GM18868 (cell line): ENCODE measurements around the gene STK38L.

Experiments
- ATAC-seq: cut with Tn5 transposase; IDR thresholded peaks from one replicate; pipeline ENCODE4 v1.9.1; 2021; ENCODE audit warnings: mild to moderate bottlenecking, moderate library complexity; ENCODE audit not compliant: unreplicated experiment

Gene STK38L

DNA sequence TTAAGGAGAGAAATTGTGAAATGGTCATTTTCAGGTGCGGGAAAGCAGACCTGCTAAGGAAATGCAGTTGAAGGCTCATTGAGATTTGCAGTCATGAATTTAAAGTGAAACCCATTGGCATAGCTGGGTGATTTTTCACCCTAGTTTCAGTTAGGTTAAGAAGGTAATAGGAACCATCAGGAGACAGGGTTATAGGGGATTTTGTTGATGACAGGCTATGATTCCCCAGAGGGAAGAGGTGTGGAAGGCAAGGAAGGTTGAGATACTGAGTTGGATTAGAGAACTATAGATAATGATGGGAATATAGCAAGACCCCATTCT lies 65.9 kb downstream of the STK38L start:
- no peak for ATAC-seq

- ATAC-seq: no peak
Observed at GRCh38 chr12:27316947-27317346, 72.9 kb downstream of the STK38L start.

GRCh38 chr12:27319409-27319808 lies 75.3 kb downstream of the STK38L start:
- no peak for ATAC-seq

DNA sequence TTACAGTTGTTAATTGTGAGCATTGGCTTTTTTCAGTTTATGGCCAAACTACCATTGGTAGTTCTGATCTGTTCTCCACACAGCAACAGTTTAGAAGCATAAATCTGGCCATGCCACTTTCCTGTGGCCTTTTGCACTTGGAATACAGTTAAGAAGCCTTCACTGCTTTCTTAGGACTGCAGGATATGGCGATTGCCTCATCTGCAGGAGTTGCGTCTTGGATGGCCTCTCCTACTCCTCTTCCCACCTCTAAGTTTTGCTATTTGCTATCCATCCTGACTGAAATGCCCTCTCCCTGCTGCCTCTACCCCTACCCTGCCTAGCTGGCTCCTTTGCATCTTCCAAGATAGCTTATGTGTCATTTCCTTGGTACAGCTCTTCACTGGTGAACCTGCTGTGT lies 75.8 kb downstream of the STK38L start:
- ATAC-seq: no peak

DNA sequence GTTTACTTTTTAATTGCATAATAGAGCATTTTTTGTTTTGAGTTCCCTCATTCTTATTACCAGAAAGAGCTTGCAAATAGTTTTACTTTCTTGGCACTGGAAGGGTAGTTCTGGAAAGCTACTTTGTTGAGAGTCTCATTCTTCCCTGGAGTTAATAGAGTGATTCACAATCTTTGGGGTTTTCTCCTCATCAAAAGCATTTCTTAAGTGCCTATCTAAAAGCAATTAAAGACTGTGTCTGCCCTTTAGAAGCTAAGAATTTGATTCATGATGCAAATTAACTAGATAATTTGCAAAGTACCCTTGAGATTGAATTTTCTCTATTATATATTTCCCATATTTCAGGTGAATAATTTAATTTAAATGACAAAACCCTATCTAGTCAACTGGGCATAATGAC lies 80.4 kb downstream of the STK38L start:
- no peak for ATAC-seq

DNA sequence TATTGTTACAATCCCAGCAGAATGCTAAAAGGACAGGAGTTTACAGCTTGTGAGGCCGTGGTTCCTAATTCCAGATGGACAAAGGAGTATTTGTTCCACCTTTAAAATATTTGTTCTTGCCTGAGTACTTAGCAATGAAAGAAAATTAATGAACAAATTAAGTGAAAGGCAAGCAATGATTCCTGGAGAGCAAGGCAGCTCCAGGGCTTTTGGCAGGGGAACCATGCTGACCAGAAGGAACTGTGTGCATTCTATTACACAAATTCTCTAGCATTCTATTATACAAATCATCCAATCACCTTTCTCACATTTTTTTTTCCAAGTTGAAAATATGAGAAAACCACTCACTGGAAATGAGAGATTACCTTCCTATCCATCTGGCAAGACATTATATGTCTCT lies 86.8 kb downstream of the STK38L start:
- no peak for ATAC-seq

DNA sequence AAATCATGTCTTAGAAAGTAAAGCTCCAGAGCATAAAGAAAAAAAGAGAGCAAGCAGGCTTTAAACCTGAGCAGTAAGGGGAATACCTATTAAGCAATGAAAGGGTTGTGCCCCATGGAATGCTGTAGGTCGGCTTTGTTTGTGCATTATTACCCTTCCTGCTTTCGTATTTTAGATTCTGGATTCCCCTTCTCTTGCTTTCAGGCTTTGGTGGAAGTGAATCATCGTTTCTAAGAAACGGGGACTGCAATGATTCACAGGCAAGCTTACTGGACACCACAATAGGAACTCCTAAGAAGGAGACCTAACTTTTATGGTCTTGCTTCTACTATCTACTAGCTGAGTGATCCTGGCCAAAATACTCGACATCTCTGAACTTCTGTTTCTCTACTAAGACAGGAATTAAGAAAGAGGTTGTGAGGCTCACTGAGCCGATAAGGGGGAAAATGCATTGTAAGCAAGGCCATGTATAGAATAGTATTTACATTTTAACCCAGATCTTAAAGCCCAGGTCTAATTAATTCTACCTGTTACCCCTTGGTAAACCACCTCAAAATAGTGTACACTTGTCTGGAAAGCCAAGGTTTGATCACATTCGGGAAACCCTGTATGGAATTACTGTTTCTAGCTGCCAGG lies 87.3 kb downstream of the STK38L start:
- ATAC-seq: peak; percentile 61

DNA sequence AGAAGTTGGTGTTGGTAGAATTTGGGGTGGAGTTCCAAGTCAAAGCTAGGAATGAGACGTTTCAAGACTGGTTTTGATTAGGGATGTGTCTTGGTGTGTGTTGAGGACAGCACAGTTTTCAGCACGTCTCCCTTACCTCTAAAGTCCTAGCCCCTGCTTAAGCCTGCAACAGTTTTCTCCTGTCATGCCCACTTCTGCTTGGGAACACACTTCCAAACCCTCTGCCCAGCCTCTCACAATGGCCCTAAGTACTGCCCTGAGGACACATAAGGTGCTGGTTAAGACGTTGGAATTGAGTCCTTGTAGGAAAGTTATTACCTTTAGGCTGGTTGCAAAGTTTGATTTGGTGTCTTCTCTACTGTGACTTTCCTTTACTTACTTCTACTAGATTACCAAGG lies 87.8 kb downstream of the STK38L start:
- no peak for ATAC-seq

DNA sequence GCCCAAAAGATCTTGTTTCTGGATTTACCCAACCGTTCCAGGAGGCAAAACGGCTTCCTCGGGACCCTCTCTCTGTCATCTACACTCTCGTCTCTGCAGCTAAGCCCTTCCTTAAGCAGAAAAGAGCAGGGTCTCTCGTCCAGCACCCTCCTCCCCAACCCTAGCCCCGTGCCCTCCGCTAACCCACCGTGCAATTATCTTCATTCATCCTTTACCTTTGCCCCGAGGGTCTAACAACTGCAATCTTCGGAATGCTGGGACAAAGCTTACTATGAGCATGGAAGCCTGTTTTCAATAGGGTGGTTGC lies 88.3 kb downstream of the STK38L start:
- ATAC-seq: no peak

DNA sequence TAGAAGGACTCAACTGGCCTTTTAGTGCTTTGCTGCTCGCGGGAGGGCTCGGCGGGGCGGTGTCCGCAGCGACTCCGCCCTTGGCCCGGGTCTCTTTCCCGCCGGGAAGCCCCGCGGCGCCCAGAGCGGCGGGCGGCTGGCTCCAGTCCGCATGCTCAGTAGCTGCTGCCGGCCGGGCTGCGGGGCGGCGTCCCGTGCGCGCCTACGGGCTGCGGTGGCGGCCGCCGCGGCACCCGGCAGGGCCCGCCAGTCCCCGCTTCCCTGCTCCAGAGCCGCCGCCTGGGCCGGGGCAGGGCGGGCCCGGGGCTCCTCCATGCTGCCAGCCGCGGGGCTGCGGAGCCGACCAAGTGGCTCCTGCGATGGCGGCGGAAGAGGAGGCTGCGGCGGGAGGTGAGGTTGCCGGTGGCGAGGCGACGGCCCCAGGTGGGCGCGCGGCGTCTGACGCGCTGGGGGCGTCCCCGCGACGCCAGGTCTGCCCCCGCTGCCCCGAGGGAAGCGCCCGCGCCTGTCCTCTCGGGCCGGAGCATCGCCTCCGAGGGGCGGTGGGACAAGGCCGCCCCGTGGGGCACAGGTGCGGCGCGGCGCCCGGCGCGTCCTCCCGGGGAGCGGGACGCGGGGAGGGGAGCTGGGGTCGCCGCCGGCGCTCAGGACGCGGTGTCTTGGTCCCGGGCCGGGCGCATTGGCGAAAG lies 88.8 kb downstream of the STK38L start, which contains the start of gene BMAL2:
TSS of gene BMAL2 (plus strand) at position 123 of the 689 bp plus-strand sequence. CDS start at position 360, 237 bp downstream.
- ATAC-seq: peak; percentile 40

DNA sequence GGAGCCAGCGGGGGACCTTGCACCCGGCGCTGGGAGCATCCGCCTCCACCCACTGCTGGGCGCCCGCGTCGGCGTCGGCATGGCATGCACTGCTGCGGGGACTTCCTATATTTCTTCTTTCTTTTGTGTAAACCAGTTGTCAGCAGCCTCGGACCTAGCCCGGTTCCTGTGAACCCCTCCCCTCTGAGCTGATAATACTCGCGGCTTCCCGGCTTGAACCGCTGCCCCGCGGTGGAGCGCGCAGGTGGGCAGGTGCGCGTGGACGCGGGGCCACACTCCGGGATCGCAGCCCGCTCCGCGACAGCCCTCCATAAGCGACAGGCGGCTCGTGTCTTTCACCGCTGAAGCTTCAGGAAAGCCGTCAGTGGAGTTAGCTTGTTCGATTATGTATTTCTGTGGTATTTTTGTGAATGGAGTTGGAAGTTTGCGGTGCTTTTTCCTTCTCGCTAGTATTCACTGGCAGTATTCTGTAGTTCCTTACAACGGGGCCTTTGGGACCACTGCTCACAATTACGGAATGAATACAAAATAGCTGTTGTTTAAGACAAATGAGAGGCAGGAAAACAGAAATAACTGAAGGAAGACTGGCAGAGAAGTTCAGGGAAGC lies 89.4 kb downstream of the STK38L start:
- ATAC-seq: peak; percentile 21

DNA sequence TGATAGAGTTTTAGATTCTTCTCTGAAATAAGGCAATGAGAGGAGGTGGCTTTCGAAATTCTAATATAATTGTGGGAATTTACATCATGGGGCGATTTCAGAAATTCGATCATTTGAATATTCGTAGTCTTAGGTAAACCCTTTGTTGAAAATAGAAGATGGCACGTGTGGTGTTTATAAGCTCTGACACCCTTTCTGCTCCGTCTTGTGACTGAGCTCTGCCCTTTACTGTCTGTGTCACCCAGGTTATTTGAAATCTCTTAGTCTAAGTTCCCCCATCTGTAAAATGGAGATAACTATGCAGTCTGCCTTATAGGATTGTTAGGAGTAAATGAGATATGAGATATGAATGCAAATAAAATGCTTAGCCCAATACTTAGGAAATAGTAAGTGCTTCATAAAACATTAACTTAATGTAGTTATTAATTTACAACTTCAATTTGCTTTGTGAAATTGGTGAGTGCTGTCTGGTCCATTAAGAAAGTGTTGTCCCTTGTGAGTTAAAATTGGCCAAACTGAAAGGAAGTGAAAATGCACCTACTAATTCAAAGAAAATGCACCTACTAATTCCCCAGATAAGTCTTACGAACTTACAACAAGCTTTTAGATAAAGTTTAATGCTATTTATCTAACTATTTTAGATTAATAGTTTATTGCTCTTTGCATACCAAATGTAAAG lies 90.1 kb downstream of the STK38L start:
- ATAC-seq: no peak

- ATAC-seq: no peak
Observed at GRCh38 chr12:27334721-27335082, 90.6 kb downstream of the STK38L start.

GRCh38 chr12:27335364-27336281 lies 91.5 kb downstream of the STK38L start:
- no peak for ATAC-seq

DNA sequence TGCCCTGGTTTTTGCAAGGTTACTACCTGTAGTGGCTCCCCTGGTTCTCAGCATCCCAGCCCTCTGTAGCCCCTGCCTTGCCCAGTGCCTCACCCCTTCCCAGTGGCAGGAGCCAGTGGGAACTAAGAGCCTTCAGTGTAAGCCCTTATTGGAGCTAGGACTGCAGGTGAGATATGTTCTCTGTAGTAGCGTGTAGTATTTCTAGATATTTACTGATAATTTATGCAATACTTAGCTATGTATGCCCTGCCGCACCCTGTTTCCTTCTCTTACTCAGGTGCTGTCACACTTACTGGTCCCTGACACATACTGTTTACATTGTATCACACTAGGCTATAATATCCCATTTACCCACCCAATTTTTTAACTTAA lies 92.2 kb downstream of the STK38L start:
- no peak for ATAC-seq

- no peak for ATAC-seq
Observed at GRCh38 chr12:27337376-27337775, 93.3 kb downstream of the STK38L start.

GRCh38 chr12:27338473-27338872 lies 94.4 kb downstream of the STK38L start:
- peak; percentile 35 for ATAC-seq

DNA sequence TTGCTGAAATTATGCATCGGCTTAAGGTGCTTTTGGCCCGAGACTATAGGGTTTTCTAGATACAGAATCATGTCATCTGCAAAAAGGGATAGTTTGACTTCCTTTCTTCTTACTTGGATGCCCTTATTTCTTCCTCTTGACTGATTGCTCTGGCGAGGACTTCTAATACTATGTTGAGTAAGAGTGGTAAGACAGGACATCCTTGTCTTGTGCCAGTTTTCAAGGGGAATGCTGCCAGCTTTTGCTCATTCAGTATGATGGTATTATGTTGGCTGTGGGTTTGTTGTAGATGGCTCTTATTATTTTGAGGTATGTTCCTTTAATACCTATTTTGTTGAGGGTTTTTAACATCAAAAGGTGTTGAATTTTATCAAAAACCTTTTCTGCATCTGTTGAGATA lies 96.9 kb downstream of the STK38L start:
- no peak for ATAC-seq

GRCh38 chr12:27342536-27342935 lies 98.5 kb downstream of the STK38L start:
- ATAC-seq: no peak

- no peak for ATAC-seq
Observed at GRCh38 chr12:27343255-27344000, 99.3 kb downstream of the STK38L start.
